Thyroid gland (tissue), 4 donors: ENCODE measurements around the gene ETS1.

ENCODE experiments used
- CTCF ChIP-seq, 6 experiments: fragments of 200-600 bp in 3 of 6; fragments of 450-650 bp in 3 of 6; sonication (generic) in 3 of 6; IDR thresholded peaks; one replicate each; pipeline ENCODE4 v1.5.1; 2016 to 2019; ENCODE audit warnings: antibody characterized with exemption in 6 of 6, mild to moderate bottlenecking in 2 of 6, inconsistent platforms in 1 of 6, moderate library complexity in 1 of 6
- POLR2A ChIP-seq, 2 donors: fragments of 450-650 bp; IDR thresholded peaks; one replicate each; pipeline ENCODE4 v1.6.1; 2017; ENCODE audit warnings: antibody characterized with exemption in 2 of 2, mild to moderate bottlenecking in 2 of 2, moderate library complexity in 1 of 2

GRCh38 chr11:128559496-128560103 lies 27.8 kb downstream of the ETS1 start:
- no peak for TF ChIP-seq CTCF (IDR thresholded peaks at IDR 0.05)
- no peak for TF ChIP-seq POLR2A (IDR thresholded peaks at IDR 0.05)
